Kidney (tissue), 14 donors: ENCODE results near the gene USP14. TPM values are rescaled to one million over a fixed set of nuclear protein-coding genes. Genes with fewer than 3 reads are reported as not detected.

Experiments
- DNase-seq, 5 donors: peaks; one replicate each; pipeline ENCODE4 v3.0.0-alpha.2; 2013 to 2020
- FAIRE-seq: peaks from 2 replicates; lab custom pipeline; 2012; peaks lifted over from hg19 to GRCh38; lab: Jason Lieb, UNC
- H3K27ac ChIP-seq, 2 donors: one replicate each; pipeline ENCODE4 v1.7.0; 2013; ENCODE audit warnings: low read depth in 2 of 2, low read length in 2 of 2, inconsistent platforms in 1 of 2
- H3K27me3 ChIP-seq: one replicate; pipeline ENCODE4 v1.7.1; 2013; ENCODE audit warnings: low read length, inconsistent platforms; ENCODE audit not compliant: control insufficient read depth, insufficient read depth
- H3K36me3 ChIP-seq, 3 donors: one replicate each; pipeline versions ENCODE4 v1.7.0 to v1.7.1; 2013; ENCODE audit warnings: low read length in 3 of 3, control low read depth in 1 of 3, inconsistent platforms in 1 of 3; ENCODE audit not compliant: insufficient read depth in 3 of 3, control insufficient read depth in 2 of 3
- H3K4me1 ChIP-seq, 3 donors: one replicate each; pipeline versions ENCODE4 v1.7.0 to v1.7.1; 2013; ENCODE audit warnings: low read length in 3 of 3, inconsistent platforms in 1 of 3, low read depth in 1 of 3; ENCODE audit not compliant: control insufficient read depth in 2 of 3, insufficient read depth in 2 of 3
- H3K4me3 ChIP-seq, 3 donors: one replicate each; pipeline versions ENCODE4 v1.7.0 to v1.8.1; 2013; ENCODE audit warnings: low read length in 3 of 3, control low read depth in 1 of 3, inconsistent platforms in 1 of 3
- H3K9ac ChIP-seq, 3 donors: one replicate each; pipeline versions ENCODE4 v1.7.0 to v1.7.1; 2013; ENCODE audit warnings: low read length in 3 of 3, control low read depth in 1 of 3, inconsistent platforms in 1 of 3
- H3K9me3 ChIP-seq, 3 donors: one replicate each; pipeline versions ENCODE4 v1.7.0 to v1.7.1; 2013; ENCODE audit warnings: low read length in 3 of 3, control low read depth in 1 of 3, inconsistent platforms in 1 of 3; ENCODE audit not compliant: control insufficient read depth in 2 of 3, insufficient read depth in 1 of 3
- CTCF ChIP-seq: IDR thresholded peaks from 3 replicates; pipeline ENCODE4 v1.5.1; 2012; ENCODE audit warnings: mild to moderate bottlenecking, moderate library complexity, borderline replicate concordance; ENCODE audit not compliant: insufficient read depth; ENCODE audit errors: extremely low read depth
- intact Hi-C: fragments of 100-400 bp; cut with DNase I; formaldehyde crosslinking; loops from one replicate; pipeline ENCODE4 v1.11.1; 2022
- microRNA-seq: library from miRNA; unstranded; fragments of <30 nt; microRNA quantifications from one replicate; pipeline ENCODE4 v1.2.0, GENCODE V29; 2020
- polyA plus RNA-seq: library from polyadenylated mRNA; stranded (reverse); fragments of 350-450 nt; fragmentation: Illumina TruSeq; extraction: RNeasy Lipid Tissue Mini Kit (QIAGEN cat#74804); gene quantifications from one replicate; pipeline ENCODE4 v1.2.3, GENCODE V29; 2014; ENCODE audit warnings: low read depth, low replicate concordance; ENCODE audit not compliant: insufficient read depth
- total RNA-seq: library from RNA; stranded (reverse); fragmentation: NEBNext Ultra II Directional; extraction: Animal tissue kit (Norgen Biotek cat#: 25700); gene quantifications from one replicate; pipeline ENCODE4 v1.2.1, GENCODE V29; 2021
- donor health status: control.
- donor health status: control.
- donor health status: control.
- donor health status: control.
- donor health status: control.
- donor health status: DM: yes; HTN: yes; CAD: no.
- donor health status: Normal renal cell carcinoma (clear cell type).

Gene USP14
- total and polyA plus RNA-seq, 2 donors from 2014 or later: 27.1 to 41.9 TPM

- DNase-seq (no peak), FAIRE-seq (no peak)
- Histone ChIP-seq H3K4me1 (no peaks in the 10 kb centered on the region), H3K4me3 (no peak overlapping the region), H3K9me3 (no peaks in the 10 kb centered on the region), H3K36me3 (peaks cover 17 to 45% (median 25%) of the 10 kb centered on the region in 3 donors), H3K9ac (no peak overlapping the region), H3K27ac (no peak overlapping the region), H3K27me3 (no peaks in the 10 kb centered on the region)
- intact Hi-C loops: no loop called here
- no peak for TF ChIP-seq CTCF
Measured at GRCh38 chr18:261398-262073, 103.2 kb downstream of the USP14 start.

Small RNA genes within 50 kb of the gene (microRNA-seq; reads per million reads assigned to microRNA genes)
- gene MIR8078: not detected

Other genes with a start within 250 kb of the USP14 start
- gene TUBB8B, start 108.9 kb upstream of the USP14 start, total RNA-seq: not detected
- 0.45 TPM for gene TUBB8B, start 108.9 kb upstream of the USP14 start, polyA plus RNA-seq
- gene THOC1, start 109.5 kb downstream of the USP14 start, total RNA-seq: 32.6 TPM
- gene THOC1, start 109.5 kb downstream of the USP14 start, polyA plus RNA-seq: 22.4 TPM